Fibroblast of pulmonary artery (primary cell): ENCODE measurements around the gene CSH2.
"Not testable (repeated sequence)": the region's sequence is repeated elsewhere in the genome, so short reads cannot be mapped to it uniquely, and the experiment has no call there.

ENCODE experiments used
- DNase-seq: peaks from one replicate; pipeline ENCODE4 v3.0.0-alpha.2; 2010; ENCODE audit warnings: low read depth
- H3K4me3 ChIP-seq: replicated peaks from 2 replicates; pipeline ENCODE4 v1.5.1; 2011; ENCODE audit warnings: low read depth, mild to moderate bottlenecking, control low read depth, low read length, moderate library complexity
- TF ChIP-seq, protein P1 (sequence below): IDR thresholded peaks from 2 replicates; pipeline ENCODE4 v1.5.1; 2011; ENCODE audit warnings: mild to moderate bottlenecking, control low read depth, low read length, inconsistent platforms; ENCODE audit errors: missing control alignments

CSH2 gene

DNA sequence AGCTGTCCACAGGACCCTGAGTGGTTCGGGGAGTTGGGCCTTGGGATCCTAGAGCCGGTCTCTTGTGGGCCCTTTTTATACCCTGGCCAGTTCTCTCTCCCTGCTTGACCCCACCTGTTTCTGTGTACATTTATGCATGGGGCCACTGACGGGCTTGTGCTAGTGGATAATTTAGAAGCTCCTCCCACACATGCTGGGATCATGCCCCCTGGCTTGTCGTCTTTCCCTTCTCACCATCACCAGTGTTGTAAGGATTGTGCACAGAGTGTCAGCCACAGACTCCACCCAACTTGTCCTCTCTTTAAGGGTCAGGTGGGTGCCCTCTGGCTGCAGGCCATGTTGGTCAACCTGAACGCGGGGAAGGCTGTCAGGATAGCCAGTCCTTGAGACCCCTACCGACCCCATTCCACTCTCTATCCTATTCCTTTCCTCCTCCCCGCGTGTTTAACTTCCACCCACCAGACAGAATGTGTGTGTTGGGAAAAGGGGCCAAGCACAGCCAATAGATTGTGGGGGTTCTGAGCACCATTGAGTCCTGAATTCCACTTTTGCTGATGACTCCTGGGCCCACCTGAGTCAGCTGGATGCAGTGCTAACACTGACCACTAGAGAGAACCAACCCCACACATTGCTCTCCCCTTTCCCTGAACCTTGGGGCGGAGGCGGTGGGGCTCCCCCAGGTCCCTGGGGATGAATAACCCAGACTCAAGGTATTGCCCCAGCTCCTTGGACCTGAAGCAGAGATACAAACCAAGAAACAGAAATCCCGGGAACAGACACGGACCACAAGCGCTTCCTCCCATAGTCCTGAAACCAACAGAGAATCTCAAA is 23.3 kb upstream of the CSH2 start, which contains the start of gene CSH1:
Gene CSH1 (minus strand): TSS at position 51 of the 831 bp plus-strand sequence. CDS start 63 bp downstream, outside the sequence.
- DNase-seq = not testable (repeated sequence)

GRCh38 chr17:63894821-63895220 is 21.3 kb upstream of the CSH2 start:
- not testable (repeated sequence) for H3K4me3 ChIP-seq, DNase-seq

More for the DNA sequence above, 23.3 kb upstream of the CSH2 start, which contains the start of gene CSH1:
- not testable (repeated sequence) for H3K4me3 ChIP-seq

DNA sequence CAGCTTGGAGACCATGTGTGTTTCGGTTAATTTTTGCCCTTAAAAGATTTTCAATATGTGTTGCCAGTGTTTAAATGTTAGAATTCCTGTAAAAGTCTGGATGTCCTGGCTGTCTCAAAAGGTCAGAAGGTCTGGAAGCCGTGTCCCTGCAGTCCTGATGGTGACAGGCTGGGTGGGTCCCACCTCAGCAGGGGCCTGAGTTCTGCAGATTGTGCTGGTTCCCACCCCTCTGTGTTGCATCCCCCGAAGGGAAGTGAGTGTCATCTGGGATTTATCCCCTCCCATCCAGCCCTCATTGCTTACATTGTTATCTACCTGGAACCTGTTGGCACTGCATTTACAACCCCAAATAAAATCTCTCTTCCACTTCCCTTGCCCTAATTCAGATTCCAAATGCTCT is 20.5 kb upstream of the CSH2 start:
- H3K4me3 ChIP-seq, DNase-seq: not testable (repeated sequence)

- TF ChIP-seq, protein P1, sequence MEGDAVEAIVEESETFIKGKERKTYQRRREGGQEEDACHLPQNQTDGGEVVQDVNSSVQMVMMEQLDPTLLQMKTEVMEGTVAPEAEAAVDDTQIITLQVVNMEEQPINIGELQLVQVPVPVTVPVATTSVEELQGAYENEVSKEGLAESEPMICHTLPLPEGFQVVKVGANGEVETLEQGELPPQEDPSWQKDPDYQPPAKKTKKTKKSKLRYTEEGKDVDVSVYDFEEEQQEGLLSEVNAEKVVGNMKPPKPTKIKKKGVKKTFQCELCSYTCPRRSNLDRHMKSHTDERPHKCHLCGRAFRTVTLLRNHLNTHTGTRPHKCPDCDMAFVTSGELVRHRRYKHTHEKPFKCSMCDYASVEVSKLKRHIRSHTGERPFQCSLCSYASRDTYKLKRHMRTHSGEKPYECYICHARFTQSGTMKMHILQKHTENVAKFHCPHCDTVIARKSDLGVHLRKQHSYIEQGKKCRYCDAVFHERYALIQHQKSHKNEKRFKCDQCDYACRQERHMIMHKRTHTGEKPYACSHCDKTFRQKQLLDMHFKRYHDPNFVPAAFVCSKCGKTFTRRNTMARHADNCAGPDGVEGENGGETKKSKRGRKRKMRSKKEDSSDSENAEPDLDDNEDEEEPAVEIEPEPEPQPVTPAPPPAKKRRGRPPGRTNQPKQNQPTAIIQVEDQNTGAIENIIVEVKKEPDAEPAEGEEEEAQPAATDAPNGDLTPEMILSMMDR = peak; percentile 29
- H3K4me3 ChIP-seq, DNase-seq: not testable (repeated sequence)
Observed at GRCh38 chr17:63892316-63893037, 19.0 kb upstream of the CSH2 start.

- not testable (repeated sequence) for H3K4me3 ChIP-seq
- DNase-seq = peak; percentile 37
- TF ChIP-seq, protein P1 = peak; percentile 50
Observed at GRCh38 chr17:63889026-63889848, 15.8 kb upstream of the CSH2 start.

GRCh38 chr17:63885119-63885518 is 11.6 kb upstream of the CSH2 start:
- H3K4me3 ChIP-seq, DNase-seq: not testable (repeated sequence)

GRCh38 chr17:63882626-63883126 is 9.2 kb upstream of the CSH2 start:
- not testable (repeated sequence) for H3K4me3 ChIP-seq, DNase-seq

DNA sequence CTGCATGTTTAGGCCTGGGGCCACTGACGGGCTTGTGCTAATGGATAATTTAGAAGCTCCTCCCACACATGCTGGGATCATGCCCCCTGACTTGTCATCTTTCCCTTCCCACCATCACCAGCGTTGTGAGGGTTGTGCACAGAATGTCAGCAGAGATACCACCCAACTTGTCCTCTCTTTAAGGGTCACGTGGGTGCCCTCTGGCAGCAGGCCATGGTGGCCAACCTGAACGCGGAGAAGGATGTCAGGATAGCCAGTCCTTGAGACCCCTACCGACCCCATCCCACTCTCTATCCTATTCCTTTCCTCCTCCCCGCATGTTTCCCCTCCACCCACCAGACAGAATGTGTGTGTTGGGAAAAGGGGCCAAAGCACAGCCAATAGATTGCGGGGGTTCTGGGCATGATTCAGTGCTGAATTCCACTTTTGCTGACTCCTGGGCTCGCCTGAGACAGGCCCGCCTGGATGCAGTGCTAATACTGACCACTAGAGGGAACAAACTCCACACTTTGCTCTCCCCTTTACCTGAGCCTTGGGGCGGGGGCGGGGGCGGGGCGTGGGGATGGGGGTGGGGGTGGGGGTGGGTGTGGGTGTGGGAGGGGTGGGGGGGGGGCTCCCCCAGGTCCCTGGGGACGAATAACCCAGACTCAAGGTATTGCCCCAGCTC is 8.6 kb upstream of the CSH2 start, which contains the start of gene GH2:
Gene GH2 (minus strand): TSS at position 10 of the 667 bp plus-strand sequence. CDS start 143 bp downstream, outside the sequence.
- peak; percentile 53 for DNase-seq
- TF ChIP-seq, protein P1 = peak; percentile 64
- no peak within 1 kb of the TSS for H3K4me3 ChIP-seq

- not testable (repeated sequence) for DNase-seq, H3K4me3 ChIP-seq
- TF ChIP-seq, protein P1 = peak; percentile 0
Observed at GRCh38 chr17:63881337-63881736, 7.9 kb upstream of the CSH2 start.
